ENCODE measurements around the gene CCDC124. TPM values are rescaled to one million over a fixed set of nuclear protein-coding genes. Genes with fewer than 3 reads are reported as not detected.

The CCDC124 gene
- total RNA-seq, 1 experiment from 2014 or later = 131 TPM

GRCh38 chr19:17966550-17967256 is 33.9 kb downstream of the CCDC124 start, which contains the start of gene KCNN1:
Gene KCNN1 (plus strand): TSS chr19:17967107. CDS start chr19:17973889, 6,782 bp downstream.
- CTCF ChIA-PET = interaction anchor here (0.6 to 1.2 kb wide), 3 partner anchors 29 to 198 kb away, joined by 3 read pairs; no protein-coding TSS in a partner anchor
- H3K27me3 ChIP-seq (replicated peaks; ENCODE audit: insufficient read depth, low read depth, low read length, poor library complexity) = no peaks in the 10 kb centered on the region

GRCh38 chr19:17967257-17968051 is 34.6 kb downstream of the CCDC124 start:
- ChIA-PET POLR2A (ENCODE audit: low non-redundant PET) (no interaction called here), CTCF (no interaction called here)
- H3K4me3 ChIP-seq (ENCODE audit: low read depth, low read length, poor library complexity, severe bottlenecking) = peak overlapping the region; percentile 90
- peak; percentile 74 for DNase-seq (ENCODE audit: low spot score)
- H3K9me3 ChIP-seq (ENCODE audit: low read depth, low read length, poor library complexity, severe bottlenecking) = no peaks in the 10 kb centered on the region
- intact Hi-C loops (cut with micrococcal nuclease; ENCODE audit: unreplicated experiment) = no loop called here
- H3K4me1 ChIP-seq (ENCODE audit: insufficient read depth, low read length, poor library complexity, severe bottlenecking) = peaks cover 52% of the 10 kb centered on the region
- H3K27ac ChIP-seq (ENCODE audit: low read depth, low read length, poor library complexity, severe bottlenecking) = peak overlapping the region; percentile 89
- no TSS peak for BruUV-seq (replicated peaks)
- no peaks in the 10 kb centered on the region for H3K36me3 ChIP-seq (ENCODE audit: insufficient read depth, low read length, poor library complexity, severe bottlenecking)
- no peaks in the 10 kb centered on the region for H3K27me3 ChIP-seq (replicated peaks; ENCODE audit: insufficient read depth, low read depth, low read length, poor library complexity)
- TF ChIP-seq EZH2 (IDR thresholded peaks at IDR 0.05; ENCODE audit: borderline replicate concordance, low read depth, low read length, poor library complexity, severe bottlenecking) (no peak), CTCF (conservative IDR thresholded peaks at IDR 0.05; ENCODE audit: low read depth, low read length) (no peak)

More at GRCh38 chr19:17966550-17967256, 33.9 kb downstream of the CCDC124 start, which contains the start of gene KCNN1:
- Histone ChIP-seq H3K4me1 (ENCODE audit: insufficient read depth, low read length, poor library complexity, severe bottlenecking) (peaks cover 59% of the 10 kb centered on the region), H3K27ac (ENCODE audit: low read depth, low read length, poor library complexity, severe bottlenecking) (peak within 1 kb of the TSS; percentile 90), H3K9me3 (ENCODE audit: low read depth, low read length, poor library complexity, severe bottlenecking) (no peaks in the 10 kb centered on the region), H3K36me3 (ENCODE audit: insufficient read depth, low read length, poor library complexity, severe bottlenecking) (no peaks in the 10 kb centered on the region), H3K4me3 (ENCODE audit: low read depth, low read length, poor library complexity, severe bottlenecking) (peak within 1 kb of the TSS; percentile 90)
- intact Hi-C loops (cut with micrococcal nuclease; ENCODE audit: unreplicated experiment) = no loop called here
- DNase-seq (ENCODE audit: low spot score) = peak; percentile 83
- TF ChIP-seq EZH2 (IDR thresholded peaks at IDR 0.05; ENCODE audit: borderline replicate concordance, low read depth, low read length, poor library complexity, severe bottlenecking) = no peak
- TF ChIP-seq CTCF (conservative IDR thresholded peaks at IDR 0.05; ENCODE audit: low read depth, low read length) = no peak
- no TSS peak for BruUV-seq (replicated peaks)
- POLR2A ChIA-PET (ENCODE audit: low non-redundant PET) = interaction anchor here (0.6 kb wide), 1 partner anchor 9 kb away, joined by 3 read pairs; no protein-coding TSS in a partner anchor

GRCh38 chr19:17968362-17968761 is 35.5 kb downstream of the CCDC124 start:
- H3K4me1 ChIP-seq (ENCODE audit: insufficient read depth, low read length, poor library complexity, severe bottlenecking) = peaks cover 50% of the 10 kb centered on the region
- peaks cover 2% of the 10 kb centered on the region for H3K36me3 ChIP-seq (ENCODE audit: insufficient read depth, low read length, poor library complexity, severe bottlenecking)
- POLR2A ChIA-PET (ENCODE audit: low non-redundant PET) = no interaction called here
- no peak for DNase-seq (ENCODE audit: low spot score)
- no peaks in the 10 kb centered on the region for H3K27me3 ChIP-seq (replicated peaks; ENCODE audit: insufficient read depth, low read depth, low read length, poor library complexity)
- intact Hi-C loops (cut with micrococcal nuclease; ENCODE audit: unreplicated experiment) = no loop called here
- H3K27ac ChIP-seq (ENCODE audit: low read depth, low read length, poor library complexity, severe bottlenecking) = peak overlapping the region; percentile 37
- no TSS peak for BruUV-seq (replicated peaks)
- TF ChIP-seq EZH2 (IDR thresholded peaks at IDR 0.05; ENCODE audit: borderline replicate concordance, low read depth, low read length, poor library complexity, severe bottlenecking) (no peak), CTCF (conservative IDR thresholded peaks at IDR 0.05; ENCODE audit: low read depth, low read length) (no peak)
- CTCF ChIA-PET = no interaction called here
- no peaks in the 10 kb centered on the region for H3K9me3 ChIP-seq (ENCODE audit: low read depth, low read length, poor library complexity, severe bottlenecking)
- H3K4me3 ChIP-seq (ENCODE audit: low read depth, low read length, poor library complexity, severe bottlenecking) = peak overlapping the region; percentile 90
